Gastroesophageal sphincter (tissue), 4 donors: ENCODE measurements around the gene TAF15. TPM values are rescaled to one million over a fixed set of nuclear protein-coding genes. Genes with fewer than 3 reads are reported as not detected.

ENCODE experiments used
- ATAC-seq: fragments of 150-250 bp; one replicate; pipeline ENCODE4 v1.9.1; 2016; ENCODE audit warnings: mild to moderate bottlenecking, moderate library complexity
- H3K27ac ChIP-seq, 4 donors: fragments of 200-600 bp; sonication (generic) in 3 of 4; 1 replicate in 3 of 4; 2 replicates in 1 of 4; pipeline ENCODE4 v1.5.1; 2016 to 2019
- H3K27me3 ChIP-seq: fragments of 200-600 bp; sonication (generic); one replicate; pipeline ENCODE4 v1.5.1; 2019
- H3K36me3 ChIP-seq, 2 donors: fragments of 200-600 bp; sonication (generic); one replicate each; pipeline ENCODE4 v1.5.1; 2019; ENCODE audit warnings: control low read depth in 1 of 2
- H3K4me1 ChIP-seq, 3 donors: fragments of 200-600 bp; sonication (generic); 1 replicate in 2 of 3; 2 replicates in 1 of 3; pipeline ENCODE4 v1.5.1; 2016 to 2019; ENCODE audit warnings: control low read depth in 2 of 3
- H3K4me3 ChIP-seq, 2 donors: fragments of 200-600 bp; sonication (generic); one replicate each; pipeline ENCODE4 v1.5.1; 2019; ENCODE audit warnings: mild to moderate bottlenecking in 1 of 2, moderate library complexity in 1 of 2
- H3K9me3 ChIP-seq, 3 donors: fragments of 200-600 bp; sonication (generic); one replicate each; pipeline ENCODE4 v1.5.1; 2017 to 2019; ENCODE audit warnings: control low read depth in 2 of 3
- CTCF ChIP-seq, 4 experiments: fragments of 200-600 bp in 2 of 4; fragments of 450-650 bp in 2 of 4; sonication (generic) in 1 of 4; IDR thresholded peaks; one replicate each; pipeline ENCODE4 v1.5.1; 2017 to 2019; ENCODE audit warnings: antibody characterized with exemption in 4 of 4, mild to moderate bottlenecking in 2 of 4, moderate library complexity in 2 of 4
- EP300 ChIP-seq: sonication (generic); formaldehyde crosslinking; IDR thresholded peaks from one replicate; pipeline ENCODE4 v1.6.1; 2017; ENCODE audit warnings: antibody characterized with exemption, mild to moderate bottlenecking
- POLR2A ChIP-seq, 2 donors: fragments of 450-650 bp; IDR thresholded peaks; one replicate each; pipeline ENCODE4 v1.6.1; 2017; ENCODE audit warnings: antibody characterized with exemption in 2 of 2, mild to moderate bottlenecking in 2 of 2, moderate library complexity in 1 of 2
- POLR2AphosphoS5 ChIP-seq: sonication (generic); formaldehyde crosslinking; IDR thresholded peaks from one replicate; pipeline ENCODE4 v1.6.1; 2017; ENCODE audit warnings: antibody characterized with exemption
- WGBS, 2 donors: methylation state at CpG; one replicate each; pipeline ENCODE4 v1.1.5; 2018; ENCODE audit warnings: low coverage in 1 of 2; 5-methylcytosine and 5-hydroxymethylcytosine counted together
- small RNA-seq, 4 donors: library from RNA; depleted of rRNA; stranded (forward); fragments of <200 nt; gene quantifications; one replicate each; pipeline ENCODE3, GENCODE V24; 2016
- total RNA-seq, 4 donors: library from RNA; depleted of rRNA; stranded (reverse); fragments of >200 nt; gene quantifications; one replicate each; pipeline ENCODE4 v1.1.0, GENCODE V29; 2016

TAF15 gene
- total RNA-seq, 4 donors from 2014 or later, result 58.2 to 144 (median 109) TPM

- 0 to 27% methylated on average over 1 to 4 of the region's 6 CpGs for WGBS, 2 donors
- no peaks in the 10 kb centered on the region for H3K36me3 ChIP-seq
- H3K27me3 ChIP-seq, result no peaks in the 10 kb centered on the region
- H3K4me3 ChIP-seq, result no peak overlapping the region
- H3K9me3 ChIP-seq, result no peaks in the 10 kb centered on the region
- peaks cover 0 to 7% (median 0%) of the 10 kb centered on the region in 3 donors for H3K4me1 ChIP-seq
- ATAC-seq, result no peak
- no peak overlapping the region for H3K27ac ChIP-seq
- TF ChIP-seq POLR2A (IDR thresholded peaks at IDR 0.05) (no peak), EP300 (no peak), POLR2AphosphoS5 (no peak), CTCF (IDR thresholded peaks at IDR 0.05) (no peak)
Measured at GRCh38 chr17:35892091-35893035, 83.1 kb downstream of the TAF15 start.

- Histone ChIP-seq H3K4me3 (no peak overlapping the region), H3K27me3 (no peaks in the 10 kb centered on the region), H3K4me1 (peaks cover 0 to 7% (median 0%) of the 10 kb centered on the region in 3 donors), H3K27ac (no peak overlapping the region), H3K9me3 (no peaks in the 10 kb centered on the region), H3K36me3 (no peaks in the 10 kb centered on the region)
- TF ChIP-seq EP300, result no peak
- TF ChIP-seq POLR2AphosphoS5, result no peak
- TF ChIP-seq POLR2A (IDR thresholded peaks at IDR 0.05), result no peak
- TF ChIP-seq CTCF (IDR thresholded peaks at IDR 0.05), result no peak
- no peak for ATAC-seq
- WGBS, 2 donors, result 89 to 100% methylated on average over 1 of the region's 4 CpGs
Measured at GRCh38 chr17:35893751-35894150, 84.5 kb downstream of the TAF15 start.

- no peak overlapping the region for H3K4me3 ChIP-seq
- H3K27ac ChIP-seq, result no peak overlapping the region
- no peaks in the 10 kb centered on the region for H3K9me3 ChIP-seq
- no peak for TF ChIP-seq CTCF (IDR thresholded peaks at IDR 0.05)
- TF ChIP-seq EP300, result no peak
- TF ChIP-seq POLR2A (IDR thresholded peaks at IDR 0.05), result no peak
- no peak for TF ChIP-seq POLR2AphosphoS5
- peaks cover 0 to 7% (median 0%) of the 10 kb centered on the region in 3 donors for H3K4me1 ChIP-seq
- no peak for ATAC-seq
- 90 to 92% methylated on average over 3 to 5 of the region's 7 CpGs for whole genome bisulfite sequencing, 2 donors
- no peaks in the 10 kb centered on the region for H3K27me3 ChIP-seq
- no peaks in the 10 kb centered on the region for H3K36me3 ChIP-seq
Measured at GRCh38 chr17:35894206-35894605, 84.9 kb downstream of the TAF15 start.

GRCh38 chr17:35895636-35896587 is 86.6 kb downstream of the TAF15 start:
- no peaks in the 10 kb centered on the region for H3K9me3 ChIP-seq
- TF ChIP-seq POLR2A (IDR thresholded peaks at IDR 0.05) (no peak), CTCF (IDR thresholded peaks at IDR 0.05) (no peak), POLR2AphosphoS5 (no peak), EP300 (no peak)
- 69 to 93% methylated on average over 11 to 12 of the region's 14 CpGs for WGBS, 2 donors
- no peaks in the 10 kb centered on the region for H3K4me1 ChIP-seq
- no peak overlapping the region for H3K4me3 ChIP-seq
- H3K36me3 ChIP-seq, result no peaks in the 10 kb centered on the region
- H3K27me3 ChIP-seq, result no peaks in the 10 kb centered on the region
- ATAC-seq, result no peak
- no peak overlapping the region for H3K27ac ChIP-seq

Small RNAs within 50 kb of the gene (small RNA-seq; reads per million reads assigned to genes)
- 275 to 1,139 (median 415) reads per million in 4 donors for gene RF00100

Other genes with a start within 250 kb of the TAF15 start
- not detected for gene SLFN14, start 248.7 kb upstream of the TAF15 start, total RNA-seq
- 1 to 10 TPM; 3.8 to 7.7 (median 6.8) TPM for gene PEX12, start 230.9 kb upstream of the TAF15 start, total RNA-seq
- 100 to 1,000 TPM; 104 to 383 (median 185) TPM for gene AP2B1, start 222.2 kb upstream of the TAF15 start, total RNA-seq
- 10 to 100 TPM in 3 of 4 donors, 1 to 10 TPM in 1; 4.2 to 25.9 (median 15.4) TPM for gene RASL10B, start 77.8 kb upstream of the TAF15 start, total RNA-seq
- gene GAS2L2, start 56.2 kb upstream of the TAF15 start, total RNA-seq, result 1 to 10 TPM in 1 of 4 donors, not detected in 3; 1.5 TPM
- not detected for gene C17orf50, start 48.6 kb upstream of the TAF15 start, total RNA-seq
- 100 to 1,000 TPM in 2 of 4 donors, 10 to 100 TPM in 2; 78.4 to 139 (median 97.3) TPM for gene MMP28, start 13.8 kb upstream of the TAF15 start, total RNA-seq
- gene HEATR9, start 59.4 kb downstream of the TAF15 start, total RNA-seq, result under 1 TPM in 1 of 4 donors, not detected in 3; 0.27 TPM
- 1 to 10 TPM in 3 of 4 donors, under 1 TPM in 1; 0.78 to 3.8 (median 2.2) TPM for gene CCL5, start 70.9 kb downstream of the TAF15 start, total RNA-seq
- gene RDM1, start 121.3 kb downstream of the TAF15 start, total RNA-seq, result under 1 TPM in 1 of 4 donors, not detected in 3; 0.79 TPM
- gene LYZL6, start 134.2 kb downstream of the TAF15 start, total RNA-seq, result not detected
- not detected for gene CCL16, start 172.0 kb downstream of the TAF15 start, total RNA-seq
- 10 to 100 TPM in 3 of 4 donors, 1 to 10 TPM in 1; 6.5 to 57.5 (median 38.0) TPM for gene CCL14, start 177.2 kb downstream of the TAF15 start, total RNA-seq
- gene CCL15, start 192.1 kb downstream of the TAF15 start, total RNA-seq, result not detected
- gene CCL23, start 208.5 kb downstream of the TAF15 start, total RNA-seq, result 10 to 100 TPM in 1 of 4 donors, 1 to 10 TPM in 2, not detected in 1; 1.2 to 12.9 (median 7.3) TPM